ENCODE data around the gene NUS1.
"Not testable (repeated sequence)": the region's sequence is repeated elsewhere in the genome, so short reads cannot be mapped to it uniquely, and the experiment has no call there.

NUS1 gene

DNA sequence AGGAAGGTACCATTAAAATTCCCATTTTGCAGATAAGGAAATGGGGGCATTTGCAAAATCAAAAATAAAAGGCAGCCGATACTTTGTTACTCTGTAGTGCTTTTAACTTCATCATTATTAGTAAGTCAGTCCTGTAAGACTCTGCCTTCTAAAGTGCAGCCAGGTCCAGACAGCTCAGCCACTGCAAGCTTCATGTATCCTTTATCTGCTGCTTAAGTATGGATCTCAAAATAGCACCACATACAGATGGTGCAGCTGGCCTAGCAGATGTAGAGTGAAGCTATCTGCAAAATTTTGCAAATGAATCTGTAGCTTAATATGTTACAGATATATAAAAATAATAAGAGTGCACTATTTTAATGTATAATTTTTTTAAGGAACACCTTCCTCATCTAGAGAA, 53.4 kb downstream of the NUS1 start:
- TF ChIP-seq CTCF (IDR thresholded peaks at IDR 0.05; ENCODE audit: extremely low read depth, missing control alignments), result no peak
- no peak for DNase-seq (ENCODE audit: low spot score)

DNA sequence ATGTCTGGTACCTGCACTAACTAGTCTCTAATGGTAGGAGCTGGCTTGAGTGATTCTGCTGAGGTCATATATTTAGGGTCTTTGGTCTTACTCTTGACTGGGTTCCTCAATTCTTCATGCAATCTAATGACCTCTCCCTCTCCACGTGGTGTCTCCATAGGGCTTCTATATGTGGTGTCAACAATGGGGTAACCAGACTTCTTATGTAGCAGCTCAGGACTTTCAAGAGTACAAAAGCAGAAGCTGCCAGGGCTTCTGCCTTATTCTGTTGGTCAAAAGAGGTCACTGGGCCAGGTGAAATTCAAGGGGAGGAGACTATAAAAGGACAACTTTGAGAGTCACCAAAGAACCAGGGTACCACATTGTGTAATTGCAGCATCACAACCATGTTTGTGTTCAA, 54.3 kb downstream of the NUS1 start:
- no peak for DNase-seq (ENCODE audit: low spot score)
- TF ChIP-seq CTCF (IDR thresholded peaks at IDR 0.05; ENCODE audit: extremely low read depth, missing control alignments), result no peak

DNA sequence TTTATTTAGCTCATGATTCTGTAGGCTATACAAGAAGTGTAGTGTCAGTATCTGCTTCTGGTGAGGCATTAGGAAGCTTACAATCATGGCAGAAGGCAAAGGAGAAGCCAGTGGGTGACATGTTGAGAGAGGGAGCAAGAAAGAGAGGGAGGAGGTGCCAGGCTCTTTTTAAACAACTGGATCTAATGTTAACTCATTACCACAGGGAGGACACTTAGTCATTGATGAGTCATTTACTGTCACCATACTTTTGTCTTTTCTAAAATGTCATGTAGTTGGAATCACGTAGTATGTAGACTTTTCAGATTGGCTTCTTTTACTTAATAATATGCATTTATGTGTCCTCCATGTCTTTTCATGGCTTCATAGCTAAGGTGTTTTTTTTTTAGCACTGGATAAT, 58.1 kb downstream of the NUS1 start:
- TF ChIP-seq CTCF (IDR thresholded peaks at IDR 0.05; ENCODE audit: extremely low read depth, missing control alignments), result no peak
- DNase-seq (ENCODE audit: low spot score), result no peak

- no peak for TF ChIP-seq CTCF (IDR thresholded peaks at IDR 0.05; ENCODE audit: extremely low read depth, missing control alignments)
These were observed 64.6 kb downstream of the NUS1 start for GRCh38 chr6:117739869-117740268.

DNA sequence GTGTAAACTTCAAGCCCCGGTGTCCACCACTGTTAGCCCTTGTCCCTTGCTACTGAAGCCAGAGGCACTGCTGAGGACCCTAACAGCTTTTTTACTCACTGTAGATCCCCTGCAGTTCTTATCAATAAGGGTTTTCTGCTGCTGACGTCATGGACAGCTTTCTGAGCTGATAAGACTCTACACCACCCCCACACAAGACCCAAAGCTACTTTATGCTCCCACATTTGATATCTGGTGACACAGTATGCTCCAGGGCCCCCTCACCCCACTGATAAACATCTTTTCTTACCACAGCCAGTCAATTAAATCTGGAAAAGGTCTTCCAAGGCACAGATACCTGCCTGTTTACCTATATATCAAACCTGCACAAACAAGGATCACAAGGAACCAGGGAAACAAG, 65.3 kb downstream of the NUS1 start:
- no peak for DNase-seq (ENCODE audit: low spot score)

More at GRCh38 chr6:117739869-117740268, 64.6 kb downstream of the NUS1 start:
- DNase-seq (ENCODE audit: low spot score), result no peak

DNA sequence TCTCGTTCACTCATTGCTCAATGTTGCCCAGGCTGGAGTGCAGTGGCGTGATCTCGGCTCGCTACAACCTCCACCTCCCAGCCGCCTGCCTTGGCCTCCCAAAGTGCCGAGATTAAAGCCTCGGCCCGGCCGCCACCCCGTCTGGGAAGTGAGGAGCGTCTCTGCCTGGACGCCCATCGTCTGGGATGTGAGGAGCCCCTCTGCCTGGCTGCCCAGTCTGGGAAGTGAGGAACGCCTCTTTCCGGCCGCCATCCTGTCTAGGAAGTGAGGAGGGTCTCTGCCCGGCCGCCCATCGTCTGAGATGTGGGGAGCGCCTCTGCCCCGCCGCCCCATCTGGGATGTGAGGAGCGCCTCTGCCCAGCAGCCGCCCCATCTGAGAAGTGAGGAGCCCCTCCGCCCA, 75.4 kb downstream of the NUS1 start:
- not testable (repeated sequence) for DNase-seq (ENCODE audit: low spot score)

More for the DNA sequence above, 65.3 kb downstream of the NUS1 start:
- TF ChIP-seq CTCF (IDR thresholded peaks at IDR 0.05; ENCODE audit: extremely low read depth, missing control alignments), result no peak

All from GM20000 (cell line).